Esophagus squamous epithelium (tissue), 4 donors: ENCODE results near the gene OLFML1.

Source experiments
- CTCF ChIP-seq, 6 experiments: fragments of 450-650 bp in 4 of 6; fragments of 200-600 bp in 2 of 6; sonication (generic) in 2 of 6; IDR thresholded peaks; one replicate each; pipeline ENCODE4 v1.5.1; 2016 to 2019; ENCODE audit warnings: antibody characterized with exemption in 6 of 6, mild to moderate bottlenecking in 4 of 6, moderate library complexity in 4 of 6
- POLR2A ChIP-seq, 4 donors: fragments of 450-650 bp; IDR thresholded peaks; one replicate each; pipeline ENCODE4 v1.6.1; 2017; ENCODE audit warnings: antibody characterized with exemption in 4 of 4, mild to moderate bottlenecking in 4 of 4, moderate library complexity in 3 of 4

DNA sequence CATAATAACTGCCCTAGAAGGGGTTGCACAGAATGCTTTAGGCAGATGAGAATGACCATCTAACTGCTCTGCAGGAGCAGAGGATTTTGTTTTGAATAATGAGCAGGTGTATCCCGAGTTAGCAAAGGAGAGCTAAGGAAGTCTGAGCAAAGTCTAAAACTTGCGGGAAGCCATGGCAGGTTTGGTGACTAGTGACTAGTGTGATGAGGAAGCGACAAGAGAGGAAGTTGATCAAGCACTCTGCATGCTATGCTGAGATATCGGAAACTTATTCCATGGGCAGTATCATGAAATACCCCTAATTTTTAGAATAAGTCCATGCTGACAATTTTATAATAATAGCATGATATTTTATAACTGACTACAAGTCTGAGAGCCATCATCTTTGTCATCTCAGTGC lies 12.9 kb downstream of the OLFML1 start:
- TF ChIP-seq CTCF (IDR thresholded peaks at IDR 0.05) (no peak), POLR2A (IDR thresholded peaks at IDR 0.05) (no peak)
